Measurements from ENCODE around the gene CIROP.
"Not testable (repeated sequence)": the region's sequence is repeated elsewhere in the genome, so short reads cannot be mapped to it uniquely, and the experiment has no call there.

CIROP gene

GRCh38 chr14:23112359-23113178, 7.8 kb upstream of the CIROP start:
- H3K79me2 ChIP-seq (ENCODE audit: control insufficient read depth, low read length): no peaks in the 10 kb centered on the region
- peaks cover 43% of the 10 kb centered on the region for H3K27me3 ChIP-seq (ENCODE audit: control insufficient read depth, low read length)
- no peak overlapping the region for H3K27ac ChIP-seq (ENCODE audit: low read depth, low read length)
- H3K4me3 ChIP-seq (ENCODE audit: low read length): no peak overlapping the region
- H3K36me3 ChIP-seq (ENCODE audit: control insufficient read depth, low read length): no peaks in the 10 kb centered on the region
- no peaks in the 10 kb centered on the region for H4K20me1 ChIP-seq (ENCODE audit: control insufficient read depth, insufficient read depth, low read depth, low read length)
- no peaks in the 10 kb centered on the region for H3K9me2 ChIP-seq (replicated peaks; ENCODE audit: control insufficient read depth, low read length)
- H3K4me1 ChIP-seq (ENCODE audit: control insufficient read depth, low read length): no peaks in the 10 kb centered on the region
- TF ChIP-seq, protein P1, sequence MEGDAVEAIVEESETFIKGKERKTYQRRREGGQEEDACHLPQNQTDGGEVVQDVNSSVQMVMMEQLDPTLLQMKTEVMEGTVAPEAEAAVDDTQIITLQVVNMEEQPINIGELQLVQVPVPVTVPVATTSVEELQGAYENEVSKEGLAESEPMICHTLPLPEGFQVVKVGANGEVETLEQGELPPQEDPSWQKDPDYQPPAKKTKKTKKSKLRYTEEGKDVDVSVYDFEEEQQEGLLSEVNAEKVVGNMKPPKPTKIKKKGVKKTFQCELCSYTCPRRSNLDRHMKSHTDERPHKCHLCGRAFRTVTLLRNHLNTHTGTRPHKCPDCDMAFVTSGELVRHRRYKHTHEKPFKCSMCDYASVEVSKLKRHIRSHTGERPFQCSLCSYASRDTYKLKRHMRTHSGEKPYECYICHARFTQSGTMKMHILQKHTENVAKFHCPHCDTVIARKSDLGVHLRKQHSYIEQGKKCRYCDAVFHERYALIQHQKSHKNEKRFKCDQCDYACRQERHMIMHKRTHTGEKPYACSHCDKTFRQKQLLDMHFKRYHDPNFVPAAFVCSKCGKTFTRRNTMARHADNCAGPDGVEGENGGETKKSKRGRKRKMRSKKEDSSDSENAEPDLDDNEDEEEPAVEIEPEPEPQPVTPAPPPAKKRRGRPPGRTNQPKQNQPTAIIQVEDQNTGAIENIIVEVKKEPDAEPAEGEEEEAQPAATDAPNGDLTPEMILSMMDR (IDR thresholded peaks at IDR 0.05; ENCODE audit: low read depth, low read length, poor library complexity, severe bottlenecking): no peak
- no peak for TF ChIP-seq EZH2phosphoT487 (IDR thresholded peaks at IDR 0.05; ENCODE audit: borderline replicate concordance, low read length)
- H3F3A ChIP-seq (ENCODE audit: control insufficient read depth, insufficient read depth): no peaks in the 10 kb centered on the region
- no peak overlapping the region for H3K4me2 ChIP-seq (ENCODE audit: low read length)
- no peaks in the 10 kb centered on the region for H3K9me3 ChIP-seq (ENCODE audit: control insufficient read depth, insufficient read depth, low read length)

DNA sequence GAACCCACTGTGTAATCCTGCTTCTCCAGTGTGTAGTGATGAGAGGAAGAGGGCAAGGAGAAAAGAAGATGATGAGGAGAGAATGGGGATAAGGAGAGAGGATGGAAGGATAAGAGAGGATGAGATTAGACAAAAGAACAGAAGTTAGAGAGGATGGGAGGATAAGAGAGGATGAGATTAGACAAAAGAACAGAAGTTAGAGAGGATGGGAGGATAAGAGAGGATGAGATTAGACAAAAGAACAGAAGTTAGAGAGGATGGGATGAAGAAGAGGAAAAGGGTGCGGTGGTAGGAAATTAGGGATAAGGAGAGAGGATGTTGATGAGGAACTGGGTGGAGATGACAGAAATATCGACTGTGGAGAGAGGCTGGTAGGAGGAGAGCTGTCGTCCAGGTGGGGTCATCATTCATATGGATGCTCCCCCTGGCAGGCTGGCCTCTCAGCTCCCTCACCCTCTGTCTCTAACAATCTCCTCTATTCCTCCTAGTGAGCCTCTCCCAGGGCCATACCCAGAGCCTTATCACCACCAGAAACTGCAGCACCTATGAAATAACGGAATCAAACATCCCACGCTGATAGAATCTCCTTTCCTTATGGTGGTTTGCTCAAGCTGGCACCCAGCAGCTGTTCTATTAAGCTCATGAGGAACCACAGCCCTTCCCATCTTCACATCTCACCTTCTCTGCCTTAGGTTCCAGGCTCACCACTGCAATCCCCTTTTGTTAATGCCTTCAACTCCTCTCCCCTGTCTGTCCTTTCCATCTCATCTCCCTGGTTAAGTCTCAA, 6.0 kb upstream of the CIROP start:
- Histone ChIP-seq H4K20me1 (ENCODE audit: control insufficient read depth, insufficient read depth, low read depth, low read length) (no peaks in the 10 kb centered on the region), H3K36me3 (ENCODE audit: control insufficient read depth, low read length) (no peaks in the 10 kb centered on the region), H3K9me3 (ENCODE audit: control insufficient read depth, insufficient read depth, low read length) (no peaks in the 10 kb centered on the region), H3K4me1 (ENCODE audit: control insufficient read depth, low read length) (peaks cover 5% of the 10 kb centered on the region), H3K9me2 (replicated peaks; ENCODE audit: control insufficient read depth, low read length) (no peaks in the 10 kb centered on the region), H3K27me3 (ENCODE audit: control insufficient read depth, low read length) (peaks cover 40% of the 10 kb centered on the region), H3K4me3 (ENCODE audit: low read length) (no peak overlapping the region), H3K27ac (ENCODE audit: low read depth, low read length) (no peak overlapping the region), H3K4me2 (ENCODE audit: low read length) (no peak overlapping the region), H3K79me2 (ENCODE audit: control insufficient read depth, low read length) (no peaks in the 10 kb centered on the region), H3F3A (ENCODE audit: control insufficient read depth, insufficient read depth) (no peaks in the 10 kb centered on the region)
- TF ChIP-seq, protein P1 (IDR thresholded peaks at IDR 0.05; ENCODE audit: low read depth, low read length, poor library complexity, severe bottlenecking): no peak
- no peak for TF ChIP-seq EZH2phosphoT487 (IDR thresholded peaks at IDR 0.05; ENCODE audit: borderline replicate concordance, low read length)

- no peaks in the 10 kb centered on the region for H3K9me2 ChIP-seq (replicated peaks; ENCODE audit: control insufficient read depth, low read length)
- no peaks in the 10 kb centered on the region for H4K20me1 ChIP-seq (ENCODE audit: control insufficient read depth, insufficient read depth, low read depth, low read length)
- H3F3A ChIP-seq (ENCODE audit: control insufficient read depth, insufficient read depth): no peaks in the 10 kb centered on the region
- H3K79me2 ChIP-seq (ENCODE audit: control insufficient read depth, low read length): no peaks in the 10 kb centered on the region
- no peak overlapping the region for H3K27ac ChIP-seq (ENCODE audit: low read depth, low read length)
- no peaks in the 10 kb centered on the region for H3K9me3 ChIP-seq (ENCODE audit: control insufficient read depth, insufficient read depth, low read length)
- H3K4me3 ChIP-seq (ENCODE audit: low read length): no peak overlapping the region
- no peak for TF ChIP-seq EZH2phosphoT487 (IDR thresholded peaks at IDR 0.05; ENCODE audit: borderline replicate concordance, low read length)
- TF ChIP-seq, protein P1 (IDR thresholded peaks at IDR 0.05; ENCODE audit: low read depth, low read length, poor library complexity, severe bottlenecking): no peak
- H3K36me3 ChIP-seq (ENCODE audit: control insufficient read depth, low read length): no peaks in the 10 kb centered on the region
- peaks cover 12% of the 10 kb centered on the region for H3K4me1 ChIP-seq (ENCODE audit: control insufficient read depth, low read length)
- peaks cover 34% of the 10 kb centered on the region for H3K27me3 ChIP-seq (ENCODE audit: control insufficient read depth, low read length)
- H3K4me2 ChIP-seq (ENCODE audit: low read length): no peak overlapping the region
These were observed 5.0 kb upstream of the CIROP start for GRCh38 chr14:23109769-23110168.

DNA sequence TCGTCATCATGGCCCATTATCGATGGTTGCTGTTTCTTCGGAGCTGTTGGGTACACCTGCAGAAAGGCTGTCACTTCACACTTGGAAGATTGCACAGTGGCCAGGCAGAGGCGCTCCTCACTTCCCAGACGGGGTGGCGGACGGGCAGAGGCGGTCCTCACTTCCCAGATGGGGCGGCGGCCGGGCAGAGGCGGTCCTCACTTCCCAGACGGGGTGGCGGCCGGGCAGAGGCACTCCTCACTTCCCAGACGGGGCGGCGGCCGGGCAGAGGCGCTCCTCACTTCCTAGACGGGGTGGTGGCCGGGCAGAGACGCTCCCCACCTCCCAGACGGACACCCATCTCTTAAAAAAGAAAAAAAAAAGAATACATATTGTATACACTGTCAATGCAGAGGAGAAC, 3.4 kb upstream of the CIROP start:
- not testable (repeated sequence) for H3K27ac ChIP-seq (ENCODE audit: low read depth, low read length); H3K4me3 ChIP-seq (ENCODE audit: low read length); H3K36me3 ChIP-seq (ENCODE audit: control insufficient read depth, low read length); H4K20me1 ChIP-seq (ENCODE audit: control insufficient read depth, insufficient read depth, low read depth, low read length); H3K9me2 ChIP-seq (replicated peaks; ENCODE audit: control insufficient read depth, low read length); H3K9me3 ChIP-seq (ENCODE audit: control insufficient read depth, insufficient read depth, low read length); H3K79me2 ChIP-seq (ENCODE audit: control insufficient read depth, low read length); H3K4me2 ChIP-seq (ENCODE audit: low read length); H3F3A ChIP-seq (ENCODE audit: control insufficient read depth, insufficient read depth)
- Histone ChIP-seq H3K27me3 (ENCODE audit: control insufficient read depth, low read length) (peaks cover 25% of the 10 kb centered on the region), H3K4me1 (ENCODE audit: control insufficient read depth, low read length) (peaks cover 12% of the 10 kb centered on the region)

DNA sequence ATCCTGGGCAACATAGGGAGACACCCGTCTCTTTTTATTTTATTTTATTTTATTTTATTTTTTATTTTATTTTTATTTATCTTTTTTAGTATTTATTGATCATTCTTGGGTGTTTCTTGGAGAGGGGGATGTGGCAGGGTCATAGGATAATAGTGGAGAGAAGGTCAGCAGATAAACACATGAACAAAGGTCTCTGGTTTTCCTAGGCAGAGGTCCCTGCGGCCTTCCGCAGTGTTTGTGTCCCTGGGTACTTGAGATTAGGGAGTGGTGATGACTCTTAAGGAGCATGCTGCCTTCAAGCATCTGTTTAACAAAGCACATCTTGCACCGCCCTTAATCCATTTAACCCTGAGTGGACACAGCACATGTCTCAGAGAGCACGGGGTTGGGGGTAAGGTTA, 2.8 kb upstream of the CIROP start:
- H3F3A ChIP-seq (ENCODE audit: control insufficient read depth, insufficient read depth); H3K4me2 ChIP-seq (ENCODE audit: low read length); H3K27ac ChIP-seq (ENCODE audit: low read depth, low read length); H3K9me2 ChIP-seq (replicated peaks; ENCODE audit: control insufficient read depth, low read length); H3K4me3 ChIP-seq (ENCODE audit: low read length); H3K9me3 ChIP-seq (ENCODE audit: control insufficient read depth, insufficient read depth, low read length); H4K20me1 ChIP-seq (ENCODE audit: control insufficient read depth, insufficient read depth, low read depth, low read length); H3K36me3 ChIP-seq (ENCODE audit: control insufficient read depth, low read length); H3K79me2 ChIP-seq (ENCODE audit: control insufficient read depth, low read length): not testable (repeated sequence)
- peaks cover 22% of the 10 kb centered on the region for H3K27me3 ChIP-seq (ENCODE audit: control insufficient read depth, low read length)
- H3K4me1 ChIP-seq (ENCODE audit: control insufficient read depth, low read length): peaks cover 12% of the 10 kb centered on the region
